SK-N-SH (cell line): ENCODE data around the gene AP3S1.

Source experiments
- JUND ChIP-seq: IDR thresholded peaks from 2 replicates; pipeline ENCODE4 v1.4.0; 2012
- RFX5 ChIP-seq: IDR thresholded peaks from 2 replicates; pipeline ENCODE4 v1.6.1; 2012; ENCODE audit warnings: mild to moderate bottlenecking, improper control_type of control experiment, low read length
- RXRA ChIP-seq: IDR thresholded peaks from 2 replicates; pipeline ENCODE4 v1.4.0; 2012; ENCODE audit warnings: low read depth, mild to moderate bottlenecking, borderline replicate concordance
- SIN3A ChIP-seq: IDR thresholded peaks from 2 replicates; pipeline ENCODE4 v1.6.1; 2012; ENCODE audit warnings: low read depth, mild to moderate bottlenecking, low read length, moderate library complexity, borderline replicate concordance
- TF ChIP-seq, protein P1 (sequence below): IDR thresholded peaks from 2 replicates; pipeline ENCODE4 v1.4.0; 2012; ENCODE audit warnings: low read depth, borderline replicate concordance
- TF ChIP-seq, protein P2 (sequence below): fragments of 150-350 bp; IDR thresholded peaks from 2 replicates; pipeline ENCODE4 v1.6.1; 2017; ENCODE audit warnings: antibody characterized with exemption, low read length, low read depth, borderline replicate concordance
- TF ChIP-seq, protein P3 (sequence below): IDR thresholded peaks from 2 replicates; pipeline ENCODE4 v1.4.0; 2012; ENCODE audit warnings: low read depth
- TF ChIP-seq, protein P4 (sequence below): fragments of 200-600 bp; sonication (generic); IDR thresholded peaks from 2 replicates; pipeline ENCODE4 v1.6.1; 2017; ENCODE audit warnings: antibody characterized with exemption, mild to moderate bottlenecking, moderate library complexity

- TF ChIP-seq JUND, result no peak
- TF ChIP-seq, protein P1, sequence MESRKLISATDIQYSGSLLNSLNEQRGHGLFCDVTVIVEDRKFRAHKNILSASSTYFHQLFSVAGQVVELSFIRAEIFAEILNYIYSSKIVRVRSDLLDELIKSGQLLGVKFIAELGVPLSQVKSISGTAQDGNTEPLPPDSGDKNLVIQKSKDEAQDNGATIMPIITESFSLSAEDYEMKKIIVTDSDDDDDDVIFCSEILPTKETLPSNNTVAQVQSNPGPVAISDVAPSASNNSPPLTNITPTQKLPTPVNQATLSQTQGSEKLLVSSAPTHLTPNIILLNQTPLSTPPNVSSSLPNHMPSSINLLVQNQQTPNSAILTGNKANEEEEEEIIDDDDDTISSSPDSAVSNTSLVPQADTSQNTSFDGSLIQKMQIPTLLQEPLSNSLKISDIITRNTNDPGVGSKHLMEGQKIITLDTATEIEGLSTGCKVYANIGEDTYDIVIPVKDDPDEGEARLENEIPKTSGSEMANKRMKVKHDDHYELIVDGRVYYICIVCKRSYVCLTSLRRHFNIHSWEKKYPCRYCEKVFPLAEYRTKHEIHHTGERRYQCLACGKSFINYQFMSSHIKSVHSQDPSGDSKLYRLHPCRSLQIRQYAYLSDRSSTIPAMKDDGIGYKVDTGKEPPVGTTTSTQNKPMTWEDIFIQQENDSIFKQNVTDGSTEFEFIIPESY, result no peak
- TF ChIP-seq RXRA, result no peak
- TF ChIP-seq, protein P2, sequence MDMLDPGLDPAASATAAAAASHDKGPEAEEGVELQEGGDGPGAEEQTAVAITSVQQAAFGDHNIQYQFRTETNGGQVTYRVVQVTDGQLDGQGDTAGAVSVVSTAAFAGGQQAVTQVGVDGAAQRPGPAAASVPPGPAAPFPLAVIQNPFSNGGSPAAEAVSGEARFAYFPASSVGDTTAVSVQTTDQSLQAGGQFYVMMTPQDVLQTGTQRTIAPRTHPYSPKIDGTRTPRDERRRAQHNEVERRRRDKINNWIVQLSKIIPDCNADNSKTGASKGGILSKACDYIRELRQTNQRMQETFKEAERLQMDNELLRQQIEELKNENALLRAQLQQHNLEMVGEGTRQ, result no peak
- TF ChIP-seq, protein P3, sequence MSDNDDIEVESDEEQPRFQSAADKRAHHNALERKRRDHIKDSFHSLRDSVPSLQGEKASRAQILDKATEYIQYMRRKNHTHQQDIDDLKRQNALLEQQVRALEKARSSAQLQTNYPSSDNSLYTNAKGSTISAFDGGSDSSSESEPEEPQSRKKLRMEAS, result no peak
- TF ChIP-seq, protein P4, sequence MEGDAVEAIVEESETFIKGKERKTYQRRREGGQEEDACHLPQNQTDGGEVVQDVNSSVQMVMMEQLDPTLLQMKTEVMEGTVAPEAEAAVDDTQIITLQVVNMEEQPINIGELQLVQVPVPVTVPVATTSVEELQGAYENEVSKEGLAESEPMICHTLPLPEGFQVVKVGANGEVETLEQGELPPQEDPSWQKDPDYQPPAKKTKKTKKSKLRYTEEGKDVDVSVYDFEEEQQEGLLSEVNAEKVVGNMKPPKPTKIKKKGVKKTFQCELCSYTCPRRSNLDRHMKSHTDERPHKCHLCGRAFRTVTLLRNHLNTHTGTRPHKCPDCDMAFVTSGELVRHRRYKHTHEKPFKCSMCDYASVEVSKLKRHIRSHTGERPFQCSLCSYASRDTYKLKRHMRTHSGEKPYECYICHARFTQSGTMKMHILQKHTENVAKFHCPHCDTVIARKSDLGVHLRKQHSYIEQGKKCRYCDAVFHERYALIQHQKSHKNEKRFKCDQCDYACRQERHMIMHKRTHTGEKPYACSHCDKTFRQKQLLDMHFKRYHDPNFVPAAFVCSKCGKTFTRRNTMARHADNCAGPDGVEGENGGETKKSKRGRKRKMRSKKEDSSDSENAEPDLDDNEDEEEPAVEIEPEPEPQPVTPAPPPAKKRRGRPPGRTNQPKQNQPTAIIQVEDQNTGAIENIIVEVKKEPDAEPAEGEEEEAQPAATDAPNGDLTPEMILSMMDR, result no peak
- TF ChIP-seq RFX5, result no peak
- no peak for TF ChIP-seq SIN3A
Measured at GRCh38 chr5:115872447-115872846, 30.7 kb downstream of the AP3S1 start.
